LoVo (cell line): ENCODE data around the gene GIGYF2.

Experiments used
- DNase-seq: peaks from one replicate; pipeline ENCODE4 v3.0.0-alpha.2; 2016; ENCODE audit warnings: low spot score

Gene GIGYF2

DNA sequence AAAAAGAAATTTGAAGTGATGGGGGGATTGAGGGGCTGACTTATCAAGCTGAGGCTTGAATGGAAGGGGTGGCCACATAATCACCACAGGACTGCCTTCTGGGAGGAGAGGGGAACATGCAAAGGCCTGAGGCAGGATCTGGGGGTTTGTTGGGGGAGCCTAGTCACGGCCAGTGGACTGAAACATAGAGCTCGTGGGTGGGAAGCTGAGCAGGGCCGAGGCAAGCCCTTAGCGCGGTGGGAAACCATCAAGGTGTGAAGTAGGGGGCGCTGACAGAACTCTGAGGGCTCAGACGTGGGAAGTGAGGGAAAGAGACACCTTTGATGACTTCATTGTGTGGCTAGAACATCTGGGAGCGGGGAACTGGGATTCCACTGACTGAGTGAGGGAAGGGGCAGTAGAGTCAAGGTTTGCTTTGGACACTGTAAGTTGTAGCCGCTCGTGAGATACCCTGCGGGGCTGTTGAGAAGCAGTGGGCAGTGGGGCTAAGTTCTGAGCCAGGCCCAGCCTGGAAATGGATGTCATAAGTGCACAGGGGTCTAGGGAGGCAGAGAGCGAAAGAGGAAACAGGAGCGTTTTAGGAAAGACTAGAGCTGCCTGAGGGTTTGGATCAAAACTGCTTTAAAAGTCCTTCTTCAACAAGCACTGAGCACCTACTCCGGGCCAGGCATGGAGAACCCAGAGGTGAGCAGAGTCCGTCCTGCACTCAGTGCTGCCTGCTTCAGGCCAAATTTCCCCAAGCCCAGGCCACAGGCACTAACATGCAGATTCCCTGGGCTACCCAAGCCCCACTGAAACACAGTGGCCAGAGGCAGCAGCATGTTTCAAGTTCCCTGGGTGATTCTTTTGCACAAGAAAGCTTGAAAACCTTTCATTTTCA, 172.2 kb downstream of the GIGYF2 start:
- no peak for DNase-seq

DNA sequence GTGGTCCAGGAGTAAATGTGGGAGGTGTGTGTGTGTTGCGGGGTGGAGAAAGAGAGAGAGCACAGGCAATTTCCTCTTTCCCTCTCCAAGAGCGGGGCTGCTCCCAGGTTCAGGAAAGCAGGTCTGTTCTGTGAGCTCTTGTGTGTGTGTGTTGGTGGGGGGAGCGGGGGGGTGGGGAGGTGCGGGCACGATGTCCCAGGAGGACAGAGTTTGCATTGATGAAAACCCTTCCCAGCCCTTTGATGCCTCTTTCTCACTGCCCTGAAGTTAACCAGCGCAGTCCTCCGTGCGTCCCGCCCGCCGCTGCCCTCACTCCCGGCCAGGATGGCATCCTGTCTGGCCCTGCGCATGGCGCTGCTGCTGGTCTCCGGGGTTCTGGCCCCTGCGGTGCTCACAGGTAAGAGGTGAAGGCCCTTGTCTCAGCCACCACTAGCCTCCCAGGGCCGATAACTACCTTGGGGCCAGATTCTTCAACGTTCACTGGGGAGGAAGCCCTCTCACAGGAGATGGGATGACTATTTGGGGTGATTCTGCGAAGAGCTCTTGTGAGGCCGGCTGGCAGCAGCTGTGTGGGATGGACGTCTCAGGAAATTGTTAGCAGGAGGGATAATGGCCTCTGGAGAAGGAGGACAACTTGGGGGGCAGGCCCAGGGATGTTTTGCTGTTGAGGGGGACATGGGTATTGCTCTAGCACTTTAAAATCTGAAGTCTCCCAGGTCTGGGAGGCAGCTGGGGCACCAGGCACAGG, 173.1 kb downstream of the GIGYF2 start, which contains the start of gene SNORC:
Gene SNORC, plus strand, starts transcription at position 247 of the 748 bp plus-strand sequence. Its CDS starts 78 bp downstream, at position 325.
- DNase-seq = no peak

DNA sequence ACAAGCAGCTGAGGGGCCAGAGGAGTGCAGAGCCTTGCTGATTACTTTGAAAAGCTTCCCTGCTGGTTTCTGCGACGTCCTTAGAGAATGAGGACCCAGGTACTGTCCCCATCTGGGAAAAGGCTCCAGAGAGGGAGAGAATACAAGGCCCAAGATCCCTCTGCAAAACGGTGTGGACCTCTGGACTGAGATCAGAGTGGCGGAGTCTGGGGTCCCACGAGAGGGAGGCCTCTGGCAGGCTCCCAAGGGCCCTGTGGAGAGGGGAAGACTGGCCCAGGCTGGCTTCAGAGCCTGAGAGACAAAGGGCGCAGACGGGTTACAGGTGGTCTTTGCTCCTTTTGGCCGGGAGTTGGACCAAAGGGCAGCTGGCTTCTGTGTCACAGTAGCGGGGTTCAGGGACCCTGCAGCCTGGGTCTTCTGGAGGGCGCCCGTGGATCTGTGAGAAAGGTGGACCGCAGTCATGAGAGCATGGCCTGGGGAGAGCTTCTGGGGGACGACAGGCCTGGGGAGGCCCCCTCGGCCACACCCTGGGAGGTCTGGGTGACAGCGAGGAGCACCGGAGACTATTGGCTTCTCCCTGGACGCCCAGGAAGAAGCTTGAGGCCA, 173.7 kb downstream of the GIGYF2 start:
- DNase-seq = no peak

DNA sequence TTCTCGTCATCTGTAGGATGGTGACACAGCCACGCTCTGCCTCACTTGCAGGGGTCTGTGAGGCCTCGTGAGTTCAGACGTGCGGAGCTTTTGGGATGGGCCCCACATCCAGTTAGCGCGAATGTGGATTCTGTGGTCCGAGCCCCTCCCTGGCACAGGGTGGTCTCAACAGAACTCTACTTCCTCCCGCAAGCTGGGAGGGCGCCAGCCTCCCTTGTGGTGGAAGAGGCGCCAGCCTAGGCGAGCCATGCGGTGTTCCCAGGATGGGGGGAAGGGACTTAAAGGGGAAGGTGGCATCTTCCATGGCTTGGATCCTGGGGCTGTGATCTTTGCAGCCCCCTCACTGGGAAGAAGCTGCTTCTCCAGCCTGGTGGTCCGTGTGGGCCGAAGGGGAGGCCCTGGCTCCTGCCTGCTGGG, 174.3 kb downstream of the GIGYF2 start:
- DNase-seq = no peak

DNA sequence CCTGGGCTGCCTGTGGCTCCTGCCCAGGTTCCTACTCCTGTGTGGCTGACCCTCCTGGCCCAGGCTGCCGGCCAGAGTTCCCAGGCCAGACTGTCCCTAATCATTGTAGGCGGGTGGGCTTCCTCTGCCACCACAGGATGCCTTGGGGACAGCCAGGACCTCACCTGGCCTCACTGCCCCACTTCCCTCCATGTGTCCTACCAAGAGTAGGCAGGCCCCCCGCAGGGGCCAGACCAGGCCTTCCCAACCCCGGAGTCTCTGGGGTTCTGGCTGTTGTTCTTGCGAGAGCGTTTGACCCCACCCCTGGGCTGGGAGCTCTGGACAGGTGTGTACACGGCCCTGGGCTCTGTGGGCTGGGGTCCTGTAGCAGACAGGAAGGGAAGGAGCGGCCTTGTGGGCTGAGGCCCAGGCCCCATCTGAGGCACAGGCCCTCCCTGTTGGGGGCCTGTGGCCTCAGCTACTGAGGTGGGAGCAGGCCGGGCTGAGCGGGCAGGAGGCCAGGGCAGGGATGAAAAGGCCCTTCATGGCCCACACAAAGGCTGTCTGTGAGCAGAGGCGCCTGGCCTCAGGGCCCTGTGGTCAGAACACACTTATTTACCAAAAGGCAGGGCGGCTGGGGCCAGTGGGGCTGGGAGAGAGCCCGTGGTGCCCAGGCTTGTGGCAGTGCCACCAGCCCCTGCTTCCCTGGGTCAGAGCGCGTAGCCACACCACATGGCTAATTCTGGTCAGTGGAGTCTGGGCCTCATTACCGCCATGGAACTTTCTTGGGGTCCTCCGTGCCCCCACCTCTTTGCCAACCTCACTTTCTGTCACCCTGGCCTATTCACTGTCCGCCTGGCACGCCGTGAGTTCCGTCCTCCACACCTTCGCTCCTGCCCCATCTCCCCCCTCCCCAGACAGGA, 175.0 kb downstream of the GIGYF2 start:
- no peak for DNase-seq

DNA sequence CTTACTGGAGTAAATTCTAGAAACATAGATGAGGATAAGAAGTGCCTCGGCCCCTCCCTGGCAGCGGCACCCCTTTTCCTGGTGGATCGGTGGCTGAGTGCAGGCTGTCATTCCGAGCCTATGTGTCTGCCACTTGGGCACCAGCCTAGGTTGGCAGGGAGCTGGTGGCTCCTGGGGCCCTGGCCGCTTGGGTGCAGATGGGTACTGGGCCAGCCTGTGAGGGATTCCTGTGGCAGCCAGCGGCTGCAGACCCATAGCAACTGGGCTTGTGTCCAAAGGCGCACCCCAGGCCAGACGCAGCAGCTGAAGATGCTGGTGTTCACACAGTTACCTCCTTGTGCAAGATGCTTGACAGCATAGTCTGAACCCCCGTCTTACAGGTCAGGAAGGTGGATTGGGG, 175.7 kb downstream of the GIGYF2 start:
- no peak for DNase-seq

DNA sequence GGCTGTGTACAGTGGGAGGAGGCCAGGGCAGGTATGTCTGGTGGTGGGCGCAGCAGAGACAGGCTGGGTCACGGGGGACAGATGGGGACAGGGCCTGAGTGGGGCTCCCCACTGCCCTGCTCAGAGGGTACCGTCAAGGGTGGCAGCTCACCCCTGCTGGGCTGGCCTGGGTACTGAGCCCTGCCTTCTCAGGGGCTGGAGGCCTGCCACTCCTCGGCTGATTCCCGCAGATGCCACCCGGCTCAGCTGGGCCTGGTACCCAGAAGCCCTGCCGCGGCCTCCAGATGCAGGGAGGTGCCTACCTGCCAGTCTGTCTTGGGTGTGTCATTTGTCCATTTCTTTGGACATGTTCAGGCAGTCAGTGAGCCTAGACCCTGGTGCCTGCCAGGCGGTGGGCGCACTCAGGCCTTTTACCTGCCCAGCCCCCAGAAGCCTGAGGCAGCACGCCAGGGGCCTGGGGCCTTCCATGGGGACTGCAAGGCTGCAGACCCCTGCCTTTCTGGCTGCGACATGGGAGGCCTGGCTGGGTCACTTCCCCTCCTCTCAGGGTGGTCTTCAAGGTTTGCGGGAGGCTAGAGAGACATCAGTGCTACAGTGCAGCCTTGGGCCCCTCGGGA, 176.3 kb downstream of the GIGYF2 start:
- DNase-seq = no peak

DNA sequence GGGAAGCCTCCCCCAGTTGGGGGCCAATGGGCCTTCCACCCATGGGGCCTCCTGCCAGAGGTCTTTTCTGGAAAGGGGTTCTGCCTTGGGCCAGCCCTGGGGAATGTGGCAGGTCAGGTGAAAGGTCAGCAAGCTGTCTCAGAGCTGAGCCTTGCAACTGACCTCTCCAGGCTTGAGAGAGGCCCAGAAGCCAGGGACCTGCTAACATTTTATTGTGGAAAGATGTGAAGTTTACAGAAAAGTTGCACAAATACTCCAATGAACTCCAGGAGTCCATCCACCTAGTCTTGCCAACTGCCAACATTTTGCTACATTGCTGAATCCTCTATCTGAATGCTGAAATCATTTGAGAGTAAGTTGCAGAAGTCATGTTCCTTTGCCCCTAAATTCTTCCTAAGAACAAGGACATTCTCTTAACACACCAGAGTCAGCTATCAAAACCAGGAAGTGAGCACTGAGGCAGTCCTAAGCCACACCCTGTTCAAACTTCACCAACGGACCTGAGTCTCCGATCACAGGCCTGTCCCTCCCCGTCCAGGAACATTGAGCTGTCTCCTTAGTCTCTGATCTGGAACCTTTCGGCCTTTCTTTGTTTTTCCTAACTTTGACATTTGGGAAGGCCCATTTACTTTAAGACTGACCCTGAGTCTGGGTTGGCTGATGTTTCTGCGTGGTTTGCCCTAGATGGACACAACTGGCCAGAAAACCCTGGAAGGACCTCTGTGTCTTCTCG, 176.9 kb downstream of the GIGYF2 start:
- DNase-seq = peak; percentile 75

DNA sequence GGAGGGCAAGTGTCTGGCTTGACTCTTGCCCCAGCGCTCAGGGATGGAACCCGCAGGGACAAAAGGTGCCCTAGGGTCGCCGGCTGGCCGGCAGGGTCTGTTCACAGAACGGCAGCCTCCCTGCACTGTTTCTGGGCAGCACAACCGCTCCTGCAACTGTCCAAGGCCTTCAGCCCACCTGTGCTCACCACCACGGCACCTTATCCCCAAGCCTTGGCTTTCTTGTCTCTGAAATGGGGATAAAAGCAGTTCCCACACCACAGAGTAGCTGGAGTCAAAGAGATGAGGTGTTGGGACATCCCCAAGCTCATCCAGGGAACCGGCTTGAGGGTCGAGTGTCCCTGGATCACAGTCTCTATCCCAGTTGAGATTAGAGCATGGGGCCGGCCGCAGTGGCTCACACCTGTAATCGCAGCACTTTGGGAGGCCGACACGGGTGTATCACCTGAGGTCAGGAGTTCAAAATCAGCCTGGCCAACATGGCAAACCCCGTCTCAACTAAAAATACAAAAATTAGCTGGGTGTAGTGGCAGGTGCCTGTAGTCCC, 177.6 kb downstream of the GIGYF2 start:
- DNase-seq = no peak

DNA sequence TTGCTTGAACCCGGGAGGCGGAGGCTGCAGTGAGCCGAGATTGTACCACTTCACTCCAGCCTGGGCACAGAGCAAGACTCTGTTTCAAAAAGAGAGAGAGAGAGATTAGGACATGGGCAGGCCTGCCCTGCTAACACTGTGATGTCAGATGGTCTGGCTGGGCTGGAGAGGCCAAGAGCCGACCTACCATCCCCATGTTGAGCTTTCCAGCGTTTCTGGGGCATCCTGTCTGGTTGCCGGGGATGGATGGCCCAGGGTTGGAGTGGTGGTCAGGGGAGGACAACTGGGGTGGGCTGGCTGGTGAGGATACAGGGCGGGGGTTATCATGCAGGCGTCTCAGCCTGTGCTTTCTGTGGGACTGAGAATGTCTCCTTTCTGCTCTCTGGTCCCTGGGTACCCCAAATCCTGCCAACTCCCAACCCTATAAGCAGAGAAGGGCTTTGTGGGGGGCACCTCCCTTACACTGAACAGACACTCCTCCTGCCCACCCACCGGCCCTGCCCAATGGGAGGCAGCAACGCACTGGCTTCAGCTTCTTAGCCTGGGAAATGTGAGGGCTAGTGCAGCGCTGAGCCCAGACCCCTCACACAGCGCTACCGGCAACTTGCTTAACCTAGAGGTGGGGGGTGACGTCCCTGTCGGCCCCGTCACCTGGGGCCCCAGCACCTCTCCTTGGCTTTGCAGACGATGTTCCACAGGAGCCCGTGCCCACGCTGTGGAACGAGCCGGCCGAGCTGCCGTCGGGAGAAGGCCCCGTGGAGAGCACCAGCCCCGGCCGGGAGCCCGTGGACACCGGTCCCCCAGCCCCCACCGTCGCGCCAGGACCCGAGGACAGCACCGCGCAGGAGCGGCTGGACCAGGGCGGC, 178.4 kb downstream of the GIGYF2 start:
- DNase-seq = peak; percentile 23

DNA sequence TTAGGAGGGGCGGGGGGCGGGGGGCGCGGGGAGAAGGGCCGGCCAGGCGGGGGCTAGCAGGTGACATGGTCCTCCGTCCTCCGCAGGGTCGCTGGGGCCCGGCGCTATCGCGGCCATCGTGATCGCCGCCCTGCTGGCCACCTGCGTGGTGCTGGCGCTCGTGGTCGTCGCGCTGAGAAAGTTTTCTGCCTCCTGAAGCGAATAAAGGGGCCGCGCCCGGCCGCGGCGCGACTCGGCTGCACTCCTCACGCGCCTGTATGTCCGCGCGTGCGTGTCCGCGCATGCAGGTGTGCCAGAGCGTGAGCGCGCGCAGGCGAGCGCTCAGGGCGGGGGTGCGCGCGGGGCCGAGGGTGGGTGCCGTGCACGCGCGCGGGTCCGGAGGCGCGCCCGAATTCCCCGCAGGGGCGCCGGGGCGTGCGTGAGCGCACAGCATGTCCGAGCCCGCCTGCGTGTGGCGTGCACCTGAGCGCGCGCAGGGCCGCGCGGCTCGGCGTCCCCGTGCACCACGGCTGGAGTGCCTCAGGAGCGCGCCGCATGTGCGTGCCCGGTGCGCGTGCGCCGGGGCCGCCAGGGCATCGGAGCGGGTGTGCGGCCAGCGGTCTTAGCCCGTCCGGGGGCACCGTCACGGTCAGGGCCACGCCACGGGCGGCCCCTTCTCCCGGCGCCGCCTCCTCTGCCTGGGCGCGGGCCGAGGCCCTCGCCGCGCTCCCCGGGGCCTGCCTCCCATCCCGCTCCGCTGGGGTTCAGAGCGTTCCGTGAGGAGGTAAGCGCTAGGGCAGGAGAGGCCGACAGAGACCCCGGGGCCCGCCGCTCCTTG, 179.2 kb downstream of the GIGYF2 start:
- DNase-seq = peak; percentile 70

DNA sequence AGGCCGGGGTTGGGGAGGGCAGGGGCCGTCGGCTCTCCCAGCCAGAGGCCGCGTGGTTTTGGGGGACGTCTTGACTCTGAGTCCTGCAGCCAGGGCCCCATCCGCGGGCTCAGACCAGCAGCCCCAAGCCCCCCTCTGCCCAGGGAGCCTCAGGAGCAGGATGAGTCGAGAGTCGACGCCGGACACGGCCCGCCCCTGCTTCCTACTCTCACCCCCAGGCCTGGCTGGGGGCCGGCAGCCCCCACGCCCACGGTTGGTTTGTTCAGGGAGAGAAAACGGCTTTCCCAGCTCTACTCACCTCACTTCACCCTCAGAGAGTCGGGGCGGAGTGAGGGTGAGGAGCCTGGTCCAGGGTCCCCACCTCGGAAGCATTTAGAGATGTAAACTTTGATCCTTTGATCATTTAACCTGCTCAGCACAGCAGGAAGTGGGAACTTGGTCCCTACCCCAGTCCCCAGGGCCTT, 179.9 kb downstream of the GIGYF2 start:
- no peak for DNase-seq

DNA sequence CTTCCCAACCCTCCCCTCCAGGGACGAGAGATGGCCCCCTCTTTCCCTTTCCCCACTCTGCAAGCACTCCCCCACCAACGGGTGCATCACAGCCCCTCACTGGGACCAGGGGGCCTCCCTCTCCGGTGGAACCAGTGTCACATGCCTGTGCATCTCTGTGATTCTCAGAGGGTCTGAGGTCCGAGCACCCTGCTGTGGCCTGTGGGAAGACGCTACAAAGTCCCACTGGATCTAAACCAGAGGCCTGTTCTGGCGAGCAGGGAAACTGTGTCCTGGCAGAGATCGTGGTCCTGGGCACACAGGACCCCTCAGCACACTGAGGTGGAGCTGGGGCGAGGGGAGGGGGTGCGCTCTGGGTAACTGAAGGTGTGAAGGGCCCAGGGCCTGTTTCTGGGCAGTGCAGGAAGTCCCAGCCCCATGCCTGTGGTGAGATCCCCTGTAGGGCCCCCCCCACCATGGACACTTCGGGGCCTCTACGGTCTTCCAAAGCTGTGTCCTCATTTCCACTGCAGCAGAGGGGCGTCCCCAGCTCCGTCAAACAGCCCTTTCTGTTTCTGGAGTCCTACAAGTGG, 180.9 kb downstream of the GIGYF2 start:
- DNase-seq = no peak

DNA sequence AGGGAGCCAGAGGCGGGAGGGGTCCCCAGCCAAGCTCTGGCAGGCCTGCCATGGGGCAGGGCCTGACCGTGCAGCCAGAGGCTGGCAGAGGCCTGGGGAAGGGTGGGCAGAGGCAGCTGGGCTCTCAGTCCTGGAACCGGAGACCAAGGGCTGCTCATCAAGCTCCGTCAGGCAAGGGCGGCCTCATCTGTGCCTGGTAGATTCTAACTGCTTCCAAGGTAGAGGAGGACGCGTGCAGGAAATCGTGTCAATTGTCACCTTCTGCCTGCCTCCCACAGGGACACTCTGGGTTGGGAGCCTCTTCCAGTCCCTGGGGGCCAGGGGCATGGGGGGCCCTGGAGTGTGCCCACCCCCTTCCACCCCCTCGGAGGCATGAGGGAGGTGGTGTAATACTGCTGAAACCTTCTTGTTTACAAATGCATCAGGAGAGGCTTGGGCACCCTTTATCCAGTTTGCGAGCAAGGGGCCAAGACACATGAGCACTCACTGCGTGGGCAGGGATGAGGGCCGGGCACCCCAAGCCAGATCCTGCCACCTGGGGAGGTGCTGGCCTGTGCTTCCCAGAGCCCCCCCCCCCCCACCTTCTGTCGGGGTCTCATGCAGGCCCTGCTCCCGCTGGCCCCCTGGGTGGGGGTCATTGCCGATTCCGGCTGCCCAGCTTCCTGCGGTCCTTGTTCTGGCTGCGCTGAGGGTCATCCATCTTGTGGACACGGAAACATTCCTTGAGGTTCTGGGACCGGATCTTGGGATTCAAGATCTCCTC, 181.9 kb downstream of the GIGYF2 start:
- DNase-seq = no peak

DNA sequence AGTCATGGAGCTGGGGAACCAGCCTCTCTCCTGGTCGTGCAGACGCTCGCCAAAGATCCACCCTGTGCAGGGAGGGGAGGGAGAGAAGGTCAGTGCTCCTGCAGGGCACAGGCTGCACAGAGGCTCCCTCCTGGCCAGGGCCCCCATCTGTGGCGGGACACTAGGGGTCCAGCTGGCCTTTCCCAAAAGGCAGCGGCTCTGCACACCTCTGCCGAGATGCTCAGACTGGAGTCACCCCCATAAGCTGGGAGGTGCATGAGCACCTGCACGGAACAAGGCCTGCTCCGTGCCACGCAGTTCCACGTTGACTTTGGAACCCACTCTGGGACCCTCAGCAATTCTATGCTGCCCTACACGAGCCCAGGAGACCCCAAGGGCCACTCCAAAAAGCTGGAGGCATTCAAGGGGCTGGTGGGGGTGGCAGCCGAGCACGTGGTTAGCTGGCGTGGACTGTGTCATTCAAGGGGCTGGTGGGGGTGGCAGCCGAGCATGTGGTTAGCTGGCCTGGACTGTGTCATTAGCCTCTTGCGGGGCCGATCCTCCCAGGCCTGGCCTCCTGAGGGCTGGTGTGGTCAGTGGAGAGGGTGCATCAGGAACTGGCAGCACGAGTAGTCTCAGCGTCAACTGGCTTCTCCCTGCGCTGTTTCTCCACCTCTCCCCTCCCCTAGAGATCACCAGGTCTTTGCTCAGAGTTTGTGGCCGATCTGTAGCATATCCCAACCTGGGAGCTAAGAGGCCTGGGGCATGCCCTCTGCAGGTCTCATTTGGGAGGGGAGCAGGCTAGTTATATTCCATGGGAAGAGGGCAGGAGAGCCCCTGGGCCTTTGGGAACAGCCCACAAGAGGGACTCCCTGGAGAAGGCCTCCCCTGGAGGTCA, 182.7 kb downstream of the GIGYF2 start:
- DNase-seq = no peak

DNA sequence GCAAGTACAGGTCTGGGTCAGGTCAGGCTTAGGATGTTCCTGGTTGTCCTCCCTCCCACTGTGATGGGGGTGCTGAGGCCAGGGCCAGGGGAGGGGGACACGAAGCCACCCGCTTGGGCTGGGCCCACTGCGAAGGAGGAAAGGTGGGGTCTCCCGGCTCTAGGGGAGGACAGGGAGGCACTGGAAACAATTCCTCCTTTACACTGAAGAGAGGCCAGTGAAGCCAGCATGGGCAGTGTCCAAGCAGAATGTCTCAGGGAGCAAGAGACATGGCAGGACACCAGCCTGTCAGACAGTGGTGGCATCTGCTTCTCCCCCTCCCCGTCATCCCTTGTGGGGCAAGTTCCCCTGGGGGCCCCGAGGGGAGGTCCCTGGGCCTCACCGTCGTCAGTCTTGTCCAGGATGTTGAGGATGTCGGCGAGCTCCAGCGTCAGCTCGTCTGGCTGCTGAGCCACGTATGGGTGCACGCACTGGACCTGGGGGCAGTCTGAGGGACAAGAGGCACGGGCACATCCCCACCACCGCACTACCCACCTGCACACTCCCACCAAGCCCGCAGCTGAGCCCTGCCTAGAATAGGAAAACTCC, 183.7 kb downstream of the GIGYF2 start:
- DNase-seq = no peak
